ENCODE data around the gene ACP1.

The ACP1 gene

DNA sequence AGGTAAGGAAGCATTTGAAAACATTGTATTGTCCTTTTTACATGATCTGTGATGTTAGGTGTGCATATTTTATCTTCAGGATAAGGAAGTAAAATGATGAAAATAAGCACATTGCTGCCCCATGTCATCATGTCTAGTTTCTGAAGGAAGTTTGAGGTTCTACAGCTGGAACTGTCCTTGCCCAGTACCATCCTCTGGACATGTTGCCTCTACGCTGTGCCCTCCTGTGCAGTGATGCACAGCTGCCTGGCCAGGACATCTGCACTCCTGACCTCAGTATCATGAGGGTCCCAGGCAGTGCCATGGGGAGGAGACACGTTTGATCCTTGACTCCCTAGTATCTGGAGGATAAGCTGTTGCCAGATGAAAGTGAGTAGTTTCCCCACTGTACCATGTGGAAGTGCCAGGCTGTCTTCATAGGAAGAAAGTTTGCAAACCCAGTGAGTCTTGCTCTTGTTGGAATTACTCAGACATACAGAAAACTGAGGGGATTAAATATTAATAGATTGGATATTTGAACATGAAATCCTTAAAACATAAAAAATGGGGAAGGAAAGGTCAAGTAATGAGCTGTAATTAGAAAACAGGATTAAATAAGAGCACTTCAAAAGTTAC, 13.7 kb downstream of the ACP1 start:
- in situ Hi-C loops (cut with HindIII; ENCODE audit: low sequenced_read_pairs) = no loop called here
- no peak overlapping the region for H3K4me3 ChIP-seq (ENCODE audit: low read depth, low read length)
- DNase-seq (ENCODE audit: low read depth, low spot score) = no peak
- TF ChIP-seq, protein P1, sequence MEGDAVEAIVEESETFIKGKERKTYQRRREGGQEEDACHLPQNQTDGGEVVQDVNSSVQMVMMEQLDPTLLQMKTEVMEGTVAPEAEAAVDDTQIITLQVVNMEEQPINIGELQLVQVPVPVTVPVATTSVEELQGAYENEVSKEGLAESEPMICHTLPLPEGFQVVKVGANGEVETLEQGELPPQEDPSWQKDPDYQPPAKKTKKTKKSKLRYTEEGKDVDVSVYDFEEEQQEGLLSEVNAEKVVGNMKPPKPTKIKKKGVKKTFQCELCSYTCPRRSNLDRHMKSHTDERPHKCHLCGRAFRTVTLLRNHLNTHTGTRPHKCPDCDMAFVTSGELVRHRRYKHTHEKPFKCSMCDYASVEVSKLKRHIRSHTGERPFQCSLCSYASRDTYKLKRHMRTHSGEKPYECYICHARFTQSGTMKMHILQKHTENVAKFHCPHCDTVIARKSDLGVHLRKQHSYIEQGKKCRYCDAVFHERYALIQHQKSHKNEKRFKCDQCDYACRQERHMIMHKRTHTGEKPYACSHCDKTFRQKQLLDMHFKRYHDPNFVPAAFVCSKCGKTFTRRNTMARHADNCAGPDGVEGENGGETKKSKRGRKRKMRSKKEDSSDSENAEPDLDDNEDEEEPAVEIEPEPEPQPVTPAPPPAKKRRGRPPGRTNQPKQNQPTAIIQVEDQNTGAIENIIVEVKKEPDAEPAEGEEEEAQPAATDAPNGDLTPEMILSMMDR (IDR thresholded peaks at IDR 0.05; ENCODE audit: low read depth, low read length) = no peak

DNA sequence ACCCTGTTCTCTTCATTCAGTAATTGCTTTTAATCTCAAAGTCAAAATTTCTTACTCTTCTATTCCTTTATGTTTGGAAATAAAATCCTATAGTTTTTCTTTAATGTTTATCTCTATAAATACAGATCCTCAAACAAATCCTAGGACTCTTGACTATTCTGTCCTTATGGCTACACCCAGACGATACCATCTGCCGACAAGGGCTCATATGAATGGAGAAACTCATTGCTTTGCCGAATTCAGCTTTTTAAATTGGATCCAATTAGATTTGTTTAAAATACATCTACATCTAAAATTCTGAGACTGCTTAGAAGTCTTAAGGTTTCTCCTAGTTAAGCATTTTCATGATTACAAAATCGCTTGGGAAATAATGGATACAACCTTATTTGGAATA, 14.2 kb downstream of the ACP1 start:
- no peak overlapping the region for H3K4me3 ChIP-seq (ENCODE audit: low read depth, low read length)
- DNase-seq (ENCODE audit: low read depth, low spot score) = no peak
- TF ChIP-seq, protein P1 (IDR thresholded peaks at IDR 0.05; ENCODE audit: low read depth, low read length) = no peak
- in situ Hi-C loops (cut with HindIII; ENCODE audit: low sequenced_read_pairs) = no loop called here

DNA sequence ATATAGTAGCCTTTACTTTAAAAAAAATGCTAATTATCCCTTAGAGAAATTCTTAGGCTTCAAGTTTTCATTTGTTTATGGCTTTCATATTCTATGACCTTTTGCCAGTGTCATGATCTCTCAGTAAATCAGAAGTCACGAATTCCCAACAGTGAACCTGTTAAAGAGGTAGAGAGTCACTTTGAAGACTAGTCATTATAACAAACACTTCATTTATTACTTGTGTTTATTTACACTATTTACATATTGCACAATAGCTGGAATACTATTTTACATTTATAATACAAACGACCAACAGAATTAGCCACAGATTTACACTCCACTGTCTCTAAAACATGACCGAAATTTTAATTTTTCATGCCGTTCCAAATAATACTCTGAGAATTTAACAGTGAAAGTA, 14.6 kb downstream of the ACP1 start:
- TF ChIP-seq, protein P1 (IDR thresholded peaks at IDR 0.05; ENCODE audit: low read depth, low read length) = no peak
- in situ Hi-C loops (cut with HindIII; ENCODE audit: low sequenced_read_pairs) = no loop called here
- no peak overlapping the region for H3K4me3 ChIP-seq (ENCODE audit: low read depth, low read length)
- DNase-seq (ENCODE audit: low read depth, low spot score) = no peak

DNA sequence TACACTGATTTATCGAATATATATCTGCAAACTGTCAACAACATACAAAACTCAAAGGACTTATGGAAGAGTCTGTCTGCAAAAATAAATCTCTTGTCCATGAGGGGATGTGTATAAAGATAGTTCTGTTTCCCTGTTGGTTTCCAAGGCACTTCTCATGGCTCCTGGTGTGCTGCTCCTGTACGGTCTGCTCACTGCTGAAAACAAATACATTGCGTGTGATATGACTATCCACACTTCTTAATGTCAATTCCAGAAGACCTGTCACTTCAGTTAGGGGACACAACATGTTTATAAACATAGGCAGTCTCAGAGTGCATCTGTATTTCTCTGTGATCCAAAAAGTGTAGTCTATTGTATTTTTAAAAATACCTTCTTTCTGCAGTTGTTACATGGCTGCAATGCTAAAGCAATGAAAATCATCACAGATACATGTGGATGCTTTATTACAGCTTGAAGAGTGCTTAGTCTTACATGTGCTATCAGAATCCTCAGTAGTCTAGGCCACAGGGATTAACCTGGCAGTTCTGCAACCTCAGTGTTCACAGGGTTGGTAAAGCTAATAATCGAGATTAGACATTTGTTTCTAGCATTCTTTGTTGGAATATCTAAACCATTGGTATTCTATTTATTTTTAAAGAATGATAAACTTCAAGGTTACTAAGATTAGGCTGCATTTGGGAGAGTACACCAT, 15.4 kb downstream of the ACP1 start:
- in situ Hi-C loops (cut with HindIII; ENCODE audit: low sequenced_read_pairs) = no loop called here
- TF ChIP-seq, protein P1 (IDR thresholded peaks at IDR 0.05; ENCODE audit: low read depth, low read length) = no peak
- DNase-seq (ENCODE audit: low read depth, low spot score) = no peak
- H3K4me3 ChIP-seq (ENCODE audit: low read depth, low read length) = no peak overlapping the region

DNA sequence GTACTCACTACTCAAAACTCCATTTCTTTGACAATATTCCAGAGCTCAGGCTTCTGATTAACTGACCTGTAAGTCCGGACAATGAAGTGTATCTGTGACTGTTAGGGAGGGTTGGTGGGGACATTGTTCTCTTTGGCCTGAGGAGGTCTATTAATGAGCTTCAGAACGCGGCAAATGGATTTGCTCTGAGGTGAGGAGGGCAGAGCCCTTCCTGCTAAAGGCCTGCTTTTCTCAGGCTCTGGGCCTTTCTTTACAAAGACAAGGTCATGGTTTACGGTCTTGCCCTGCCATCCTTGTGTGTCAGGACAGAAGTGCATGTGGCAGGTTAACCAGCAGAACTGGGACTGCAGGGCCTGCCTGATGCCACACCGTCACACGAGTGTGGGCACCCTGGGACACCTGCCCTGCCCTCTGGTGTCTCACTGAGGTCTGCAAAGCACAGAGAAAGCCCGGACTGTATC, 15.9 kb downstream of the ACP1 start:
- in situ Hi-C loops (cut with HindIII; ENCODE audit: low sequenced_read_pairs) = no loop called here
- no peak for DNase-seq (ENCODE audit: low read depth, low spot score)
- no peak overlapping the region for H3K4me3 ChIP-seq (ENCODE audit: low read depth, low read length)
- TF ChIP-seq, protein P1 (IDR thresholded peaks at IDR 0.05; ENCODE audit: low read depth, low read length) = no peak

DNA sequence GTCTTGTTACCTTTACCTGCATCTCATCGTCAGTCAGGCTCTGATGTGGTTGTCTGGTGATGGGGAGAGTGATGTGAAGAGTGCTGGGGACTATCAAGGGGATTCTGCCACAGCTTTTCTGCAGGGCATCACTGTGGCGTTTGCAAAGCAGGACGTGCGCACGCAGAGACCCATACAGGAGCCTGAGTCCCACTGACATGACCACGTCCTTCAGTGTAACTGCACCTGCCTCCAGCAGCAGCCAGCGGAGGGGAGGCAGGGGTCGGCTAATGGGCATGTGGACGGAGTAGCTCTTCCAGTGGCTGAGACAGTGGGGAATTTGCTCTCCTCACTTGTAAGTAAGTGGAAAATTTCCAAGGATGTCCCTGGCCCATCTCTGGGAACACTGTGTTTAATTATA, 16.6 kb downstream of the ACP1 start:
- in situ Hi-C loops (cut with HindIII; ENCODE audit: low sequenced_read_pairs) = no loop called here
- TF ChIP-seq, protein P1 (IDR thresholded peaks at IDR 0.05; ENCODE audit: low read depth, low read length) = no peak
- no peak for DNase-seq (ENCODE audit: low read depth, low spot score)
- no peak overlapping the region for H3K4me3 ChIP-seq (ENCODE audit: low read depth, low read length)
